A673 (cell line): ENCODE measurements around the gene BLACAT1. TPM values are rescaled to one million over a fixed set of nuclear protein-coding genes. Genes with fewer than 3 reads are reported as not detected.

ENCODE experiments used
- BruUV-seq: library from RNA; stranded (reverse); fragments of 400-500 nt; replicated peaks from 2 replicates; lab custom pipeline; 2021; lab: Mats Ljungman, UMichigan
- CTCF ChIA-PET: fragments of 300-600 bp; sonication (Branson Sonifier 250); formaldehyde crosslinking; loops from one replicate; lab custom pipeline; 2022; ENCODE audit warnings: antibody characterized with exemption; lab: Charles Lee
- POLR2A ChIA-PET: fragments of 300-600 bp; sonication (Branson Sonifier 250); formaldehyde crosslinking; loops from one replicate; lab custom pipeline; 2022; ENCODE audit warnings: antibody characterized with exemption; ENCODE audit not compliant: low non-redundant PET; lab: Charles Lee
- DNase-seq: peaks from one replicate; pipeline ENCODE4 v3.0.0-alpha.2; 2015; ENCODE audit warnings: low spot score
- H3K27ac ChIP-seq: fragments of 200-600 bp; sonication (generic); 2 replicates; pipeline ENCODE4 v1.5.1; 2016; ENCODE audit warnings: mixed run types, low read depth, mild to moderate bottlenecking, mixed read lengths, antibody characterized with exemption, low read length; ENCODE audit not compliant: poor library complexity, severe bottlenecking
- H3K27me3 ChIP-seq: fragments of 200-600 bp; sonication (generic); replicated peaks from 2 replicates; pipeline ENCODE4 v1.6.1; 2017; ENCODE audit warnings: mixed run types, low read depth, mild to moderate bottlenecking, mixed read lengths, antibody characterized with exemption, low read length; ENCODE audit not compliant: insufficient read depth, poor library complexity
- H3K36me3 ChIP-seq: fragments of 200-600 bp; sonication (generic); 2 replicates; pipeline ENCODE4 v1.6.1; 2016; ENCODE audit warnings: mixed run types, mild to moderate bottlenecking, mixed read lengths, antibody characterized with exemption, low read length; ENCODE audit not compliant: insufficient read depth, poor library complexity, severe bottlenecking
- H3K4me1 ChIP-seq: fragments of 200-600 bp; sonication (generic); 2 replicates; pipeline ENCODE4 v1.6.1; 2017; ENCODE audit warnings: mixed run types, mild to moderate bottlenecking, mixed read lengths, antibody characterized with exemption, low read length; ENCODE audit not compliant: insufficient read depth, poor library complexity, severe bottlenecking
- H3K4me3 ChIP-seq: fragments of 200-600 bp; sonication (generic); 2 replicates; pipeline ENCODE4 v1.5.1; 2016; ENCODE audit warnings: low read depth, mixed run types, mild to moderate bottlenecking, mixed read lengths, low read length; ENCODE audit not compliant: poor library complexity, severe bottlenecking
- H3K9me3 ChIP-seq: fragments of 200-600 bp; sonication (generic); 2 replicates; pipeline ENCODE4 v1.6.1; 2016; ENCODE audit warnings: mixed run types, low read depth, mild to moderate bottlenecking, mixed read lengths, antibody characterized with exemption, low read length; ENCODE audit not compliant: poor library complexity, severe bottlenecking
- EZH2 ChIP-seq: fragments of 200-600 bp; sonication (generic); IDR thresholded peaks from 2 replicates; pipeline ENCODE4 v1.6.1; 2017; ENCODE audit warnings: borderline replicate concordance, low read depth, mild to moderate bottlenecking, mixed read lengths, antibody characterized with exemption, low read length; ENCODE audit not compliant: poor library complexity, severe bottlenecking
- intact Hi-C: fragments of 100-400 bp; cut with micrococcal nuclease; formaldehyde crosslinking; loops from one replicate; pipeline ENCODE4 v1.10.0; 2022; ENCODE audit not compliant: unreplicated experiment
- total RNA-seq: library from RNA; stranded (reverse); gene quantifications from 2 replicates; pipeline ENCODE4 v1.2.3, GENCODE V29; 2021
- TF ChIP-seq, protein P1 (sequence below): fragments of 300-800, 200-600 bp; sonication (generic); conservative IDR thresholded peaks from 2 replicates; pipeline ENCODE4 v1.5.1; 2017; ENCODE audit warnings: low read depth, mild to moderate bottlenecking, antibody characterized with exemption, low read length, moderate library complexity, mixed read lengths

Gene BLACAT1
- total RNA-seq, 1 experiment from 2014 or later = 0.45 TPM

DNA sequence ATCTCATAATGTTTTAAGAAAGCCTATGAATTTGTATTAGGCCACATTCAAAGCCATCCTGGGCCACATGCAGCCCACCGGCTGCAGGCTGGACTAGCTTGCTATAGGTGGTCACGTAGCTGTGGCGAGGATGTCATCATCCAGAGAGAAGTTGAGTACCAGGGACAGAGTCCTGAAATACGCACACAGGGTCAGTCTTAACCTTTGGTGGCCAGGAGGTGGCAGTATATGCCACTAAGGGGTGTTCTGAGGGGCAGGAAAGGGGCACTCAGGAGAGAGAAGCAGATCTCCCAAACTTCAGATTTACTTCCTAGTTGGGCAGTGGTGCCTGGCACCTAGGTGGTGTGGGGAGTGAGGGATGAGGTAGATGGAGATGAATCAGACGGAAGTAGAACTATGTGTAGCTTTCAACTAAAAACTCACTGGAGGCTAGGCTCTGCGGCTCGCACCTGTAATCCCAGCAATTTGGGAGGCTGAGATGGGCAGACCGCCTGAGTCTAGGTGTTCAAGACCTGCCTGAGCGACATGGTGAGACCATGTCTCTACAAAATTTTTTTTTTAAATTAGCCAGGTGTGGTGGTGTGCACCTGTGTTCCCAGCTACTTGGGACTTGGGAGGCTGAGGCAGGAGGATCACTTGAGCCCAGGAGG, 32.4 kb upstream of the BLACAT1 start:
- no peaks in the 10 kb centered on the region for H3K27me3 ChIP-seq
- ChIA-PET POLR2A (no interaction called here), CTCF (interaction anchor here (1.2 to 7.7 kb wide), 2 partner anchors 36 to 63 kb away, joined by 3 to 93 read pairs; no protein-coding TSS in a partner anchor)
- peak; percentile 79 for DNase-seq
- TF ChIP-seq, protein P1, sequence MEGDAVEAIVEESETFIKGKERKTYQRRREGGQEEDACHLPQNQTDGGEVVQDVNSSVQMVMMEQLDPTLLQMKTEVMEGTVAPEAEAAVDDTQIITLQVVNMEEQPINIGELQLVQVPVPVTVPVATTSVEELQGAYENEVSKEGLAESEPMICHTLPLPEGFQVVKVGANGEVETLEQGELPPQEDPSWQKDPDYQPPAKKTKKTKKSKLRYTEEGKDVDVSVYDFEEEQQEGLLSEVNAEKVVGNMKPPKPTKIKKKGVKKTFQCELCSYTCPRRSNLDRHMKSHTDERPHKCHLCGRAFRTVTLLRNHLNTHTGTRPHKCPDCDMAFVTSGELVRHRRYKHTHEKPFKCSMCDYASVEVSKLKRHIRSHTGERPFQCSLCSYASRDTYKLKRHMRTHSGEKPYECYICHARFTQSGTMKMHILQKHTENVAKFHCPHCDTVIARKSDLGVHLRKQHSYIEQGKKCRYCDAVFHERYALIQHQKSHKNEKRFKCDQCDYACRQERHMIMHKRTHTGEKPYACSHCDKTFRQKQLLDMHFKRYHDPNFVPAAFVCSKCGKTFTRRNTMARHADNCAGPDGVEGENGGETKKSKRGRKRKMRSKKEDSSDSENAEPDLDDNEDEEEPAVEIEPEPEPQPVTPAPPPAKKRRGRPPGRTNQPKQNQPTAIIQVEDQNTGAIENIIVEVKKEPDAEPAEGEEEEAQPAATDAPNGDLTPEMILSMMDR = peak; percentile 86
- no peak for TF ChIP-seq EZH2
- no peak overlapping the region for H3K4me3 ChIP-seq
- no peak overlapping the region for H3K27ac ChIP-seq
- H3K9me3 ChIP-seq = no peaks in the 10 kb centered on the region
- H3K36me3 ChIP-seq = no peaks in the 10 kb centered on the region
- no TSS peak for BruUV-seq
- H3K4me1 ChIP-seq = peaks cover 12% of the 10 kb centered on the region
- intact Hi-C loops = loop anchor here (1.0 kb wide), 1 partner anchor 36 kb away; no protein-coding TSS in a partner anchor

DNA sequence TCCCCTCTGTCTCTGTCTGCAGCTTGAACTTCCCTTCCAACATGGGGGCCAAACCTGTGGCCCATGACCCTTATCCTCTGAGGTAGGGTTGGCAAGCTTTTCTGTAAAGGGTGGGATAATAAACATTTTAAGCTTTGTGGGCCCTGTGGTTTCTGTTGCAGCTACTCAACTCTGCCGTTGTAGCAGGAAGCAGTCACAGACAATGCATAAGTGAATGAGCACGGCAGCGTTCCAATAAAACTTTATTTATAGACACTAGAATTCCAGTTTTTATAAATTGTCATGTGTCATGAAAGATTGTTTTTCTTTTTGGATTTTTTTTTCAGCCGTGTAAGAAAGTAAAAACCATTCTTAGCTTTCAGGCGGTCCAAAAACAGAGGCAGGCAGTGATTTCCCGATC, 30.4 kb upstream of the BLACAT1 start:
- no peak for DNase-seq

GRCh38 chr1:205484985-205485967, 29.4 kb upstream of the BLACAT1 start:
- H3K27me3 ChIP-seq = no peaks in the 10 kb centered on the region
- ChIA-PET POLR2A (interaction anchor here (0.6 kb wide), 1 partner anchor 41 kb away, joined by 3 read pairs; no protein-coding TSS in a partner anchor), CTCF (interaction anchor here (0.5 to 7.7 kb wide), 35 partner anchors 10 to 1038 kb away, joined by 3 to 93 read pairs (median 4); no protein-coding TSS in a partner anchor)
- no peaks in the 10 kb centered on the region for H3K36me3 ChIP-seq
- no peaks in the 10 kb centered on the region for H3K9me3 ChIP-seq
- intact Hi-C loops = loop anchor here (1.0 kb wide), 3 partner anchors 88 to 150 kb away; no protein-coding TSS in a partner anchor
- peak; percentile 84 for DNase-seq
- H3K27ac ChIP-seq = no peak overlapping the region
- TF ChIP-seq EZH2 = no peak
- TF ChIP-seq, protein P1 = peak; percentile 96
- no TSS peak for BruUV-seq
- no peak overlapping the region for H3K4me3 ChIP-seq
- no peaks in the 10 kb centered on the region for H3K4me1 ChIP-seq

More for the DNA sequence above, 30.4 kb upstream of the BLACAT1 start:
- Histone ChIP-seq H3K36me3 (no peaks in the 10 kb centered on the region), H3K9me3 (no peaks in the 10 kb centered on the region), H3K4me3 (no peak overlapping the region), H3K4me1 (no peaks in the 10 kb centered on the region), H3K27me3 (no peaks in the 10 kb centered on the region), H3K27ac (no peak overlapping the region)
- ChIA-PET CTCF (interaction anchor here (1.3 to 7.7 kb wide), 5 partner anchors 9 to 132 kb away, joined by 3 to 93 read pairs (median 45); no protein-coding TSS in a partner anchor), POLR2A (no interaction called here)
- intact Hi-C loops = no loop called here
- no peak for TF ChIP-seq EZH2
- TF ChIP-seq, protein P1 = no peak
- BruUV-seq = no TSS peak
